Thoracic aorta (tissue), 2 donors: ENCODE data around the gene OVCH2. TPM values are rescaled to one million over a fixed set of nuclear protein-coding genes. Genes with fewer than 3 reads are reported as not detected.

Experiments used
- ATAC-seq: fragments of 150-250 bp; one replicate; pipeline ENCODE4 v1.8.0; 2017; ENCODE audit warnings: low read depth; ENCODE audit not compliant: insufficient number of reproducible peaks, low FRiP score
- DNase-seq: peaks from one replicate; pipeline ENCODE4 v3.0.0-alpha.2; 2020; ENCODE audit warnings: low spot score
- H3K27ac ChIP-seq, 2 donors: fragments of 200-600 bp; sonication (generic); 1 replicate in 1 of 2; 2 replicates in 1 of 2; pipeline ENCODE4 v1.5.1; 2016; ENCODE audit warnings: mild to moderate bottlenecking in 2 of 2, moderate library complexity in 2 of 2
- H3K27me3 ChIP-seq: fragments of 200-600 bp; sonication (generic); replicated peaks from 2 replicates; pipeline ENCODE4 v1.6.0; 2016; ENCODE audit warnings: mild to moderate bottlenecking; ENCODE audit not compliant: insufficient read depth
- H3K36me3 ChIP-seq: fragments of 200-600 bp; sonication (generic); one replicate; pipeline ENCODE4 v1.5.1; 2016
- H3K4me1 ChIP-seq, 2 donors: fragments of 200-600 bp; sonication (generic); 1 replicate in 1 of 2; 2 replicates in 1 of 2; pipeline versions ENCODE4 v1.5.1 to v1.6.0; 2016; ENCODE audit warnings: low read depth in 2 of 2, mild to moderate bottlenecking in 1 of 2; ENCODE audit not compliant: control insufficient read depth in 1 of 2
- H3K4me3 ChIP-seq: fragments of 200-600 bp; sonication (generic); 2 replicates; pipeline ENCODE4 v1.5.1; 2016; ENCODE audit warnings: mild to moderate bottlenecking
- H3K9me3 ChIP-seq: fragments of 200-600 bp; sonication (generic); 2 replicates; pipeline ENCODE4 v1.5.1; 2016
- total RNA-seq, 2 donors: library from RNA; depleted of rRNA; stranded (reverse); fragments of >200 nt; gene quantifications; one replicate each; pipeline versions ENCODE4 v1.1.0 to v1.2.3, GENCODE V29; 2016
- TF ChIP-seq, protein P1 (sequence below): fragments of 200-600 bp; sonication (generic); IDR thresholded peaks from one replicate; pipeline ENCODE4 v1.5.1; 2019; ENCODE audit warnings: antibody characterized with exemption

The OVCH2 gene
- total RNA-seq, 2 donors from 2014 or later: 1.2 to 1.5 TPM

DNA sequence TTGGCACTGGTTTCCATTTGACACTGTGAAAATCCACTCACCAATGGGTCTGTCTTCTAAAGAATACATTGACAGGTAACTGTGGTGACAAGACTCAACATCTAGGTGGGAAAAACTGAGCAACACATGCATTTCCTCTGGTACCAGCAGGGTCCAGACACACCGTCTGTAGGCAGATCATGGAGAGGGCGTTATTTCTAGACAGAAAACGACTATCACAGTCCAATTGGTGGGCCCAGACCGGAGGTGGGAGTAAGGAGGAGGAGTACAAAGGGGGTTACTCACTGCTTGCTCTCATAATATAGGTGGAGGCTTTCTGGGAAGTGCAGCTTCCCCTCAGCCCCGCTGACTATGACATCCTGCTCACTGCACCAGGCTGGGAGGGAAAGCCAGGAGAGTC, 9.9 kb downstream of the OVCH2 start:
- TF ChIP-seq, protein P1, sequence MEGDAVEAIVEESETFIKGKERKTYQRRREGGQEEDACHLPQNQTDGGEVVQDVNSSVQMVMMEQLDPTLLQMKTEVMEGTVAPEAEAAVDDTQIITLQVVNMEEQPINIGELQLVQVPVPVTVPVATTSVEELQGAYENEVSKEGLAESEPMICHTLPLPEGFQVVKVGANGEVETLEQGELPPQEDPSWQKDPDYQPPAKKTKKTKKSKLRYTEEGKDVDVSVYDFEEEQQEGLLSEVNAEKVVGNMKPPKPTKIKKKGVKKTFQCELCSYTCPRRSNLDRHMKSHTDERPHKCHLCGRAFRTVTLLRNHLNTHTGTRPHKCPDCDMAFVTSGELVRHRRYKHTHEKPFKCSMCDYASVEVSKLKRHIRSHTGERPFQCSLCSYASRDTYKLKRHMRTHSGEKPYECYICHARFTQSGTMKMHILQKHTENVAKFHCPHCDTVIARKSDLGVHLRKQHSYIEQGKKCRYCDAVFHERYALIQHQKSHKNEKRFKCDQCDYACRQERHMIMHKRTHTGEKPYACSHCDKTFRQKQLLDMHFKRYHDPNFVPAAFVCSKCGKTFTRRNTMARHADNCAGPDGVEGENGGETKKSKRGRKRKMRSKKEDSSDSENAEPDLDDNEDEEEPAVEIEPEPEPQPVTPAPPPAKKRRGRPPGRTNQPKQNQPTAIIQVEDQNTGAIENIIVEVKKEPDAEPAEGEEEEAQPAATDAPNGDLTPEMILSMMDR: no peak
- H3K4me3 ChIP-seq: no peak overlapping the region
- H3K9me3 ChIP-seq: no peaks in the 10 kb centered on the region
- no peak overlapping the region for H3K27ac ChIP-seq
- no peaks in the 10 kb centered on the region for H3K4me1 ChIP-seq
- no peaks in the 10 kb centered on the region for H3K36me3 ChIP-seq
- no peak for DNase-seq
- no peaks in the 10 kb centered on the region for H3K27me3 ChIP-seq
- ATAC-seq: no peak

DNA sequence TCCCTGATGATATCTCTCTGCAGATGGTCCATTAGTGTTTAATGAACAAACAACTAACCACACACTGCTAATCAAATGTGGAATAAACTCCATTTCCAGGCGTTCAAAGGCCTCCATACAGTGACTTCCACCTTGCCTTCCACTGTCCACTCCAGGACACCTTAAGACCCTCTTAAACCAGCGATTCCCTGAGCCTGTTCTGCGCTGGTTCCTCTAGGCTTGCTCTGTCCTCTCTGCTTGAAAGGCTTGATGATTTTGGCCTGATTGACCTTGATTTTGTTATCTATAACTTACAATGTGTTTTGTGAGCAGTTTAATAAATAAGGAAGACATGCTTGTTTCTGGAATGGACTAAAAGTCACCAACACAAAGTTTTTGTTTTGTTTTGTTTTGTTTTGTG, 12.0 kb downstream of the OVCH2 start:
- no peak for ATAC-seq
- H3K4me1 ChIP-seq: no peaks in the 10 kb centered on the region
- no peaks in the 10 kb centered on the region for H3K9me3 ChIP-seq
- no peaks in the 10 kb centered on the region for H3K27me3 ChIP-seq
- TF ChIP-seq, protein P1: no peak
- H3K4me3 ChIP-seq: peak overlapping the region; percentile 59
- no peaks in the 10 kb centered on the region for H3K36me3 ChIP-seq
- no peak overlapping the region for H3K27ac ChIP-seq
- DNase-seq: no peak

DNA sequence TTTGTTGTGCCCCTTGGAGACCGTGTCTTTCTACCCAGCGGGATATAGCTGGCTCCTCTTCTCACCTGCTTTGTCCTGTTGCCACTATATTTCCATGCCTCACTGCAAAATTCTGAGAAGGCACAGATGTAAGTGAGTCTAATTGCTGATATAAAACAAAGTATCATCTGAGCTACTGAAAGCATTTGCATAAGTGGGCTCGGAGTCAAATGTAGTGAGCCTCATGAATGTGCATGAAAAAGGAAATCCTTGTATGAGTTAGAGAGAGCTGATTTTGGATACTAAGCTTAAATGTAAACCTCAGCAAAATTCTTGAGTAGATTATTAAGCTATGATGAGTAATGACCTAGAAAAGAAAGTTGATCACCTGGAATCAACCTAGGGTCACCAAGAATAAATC, 13.9 kb downstream of the OVCH2 start:
- no peaks in the 10 kb centered on the region for H3K36me3 ChIP-seq
- no peak for DNase-seq

DNA sequence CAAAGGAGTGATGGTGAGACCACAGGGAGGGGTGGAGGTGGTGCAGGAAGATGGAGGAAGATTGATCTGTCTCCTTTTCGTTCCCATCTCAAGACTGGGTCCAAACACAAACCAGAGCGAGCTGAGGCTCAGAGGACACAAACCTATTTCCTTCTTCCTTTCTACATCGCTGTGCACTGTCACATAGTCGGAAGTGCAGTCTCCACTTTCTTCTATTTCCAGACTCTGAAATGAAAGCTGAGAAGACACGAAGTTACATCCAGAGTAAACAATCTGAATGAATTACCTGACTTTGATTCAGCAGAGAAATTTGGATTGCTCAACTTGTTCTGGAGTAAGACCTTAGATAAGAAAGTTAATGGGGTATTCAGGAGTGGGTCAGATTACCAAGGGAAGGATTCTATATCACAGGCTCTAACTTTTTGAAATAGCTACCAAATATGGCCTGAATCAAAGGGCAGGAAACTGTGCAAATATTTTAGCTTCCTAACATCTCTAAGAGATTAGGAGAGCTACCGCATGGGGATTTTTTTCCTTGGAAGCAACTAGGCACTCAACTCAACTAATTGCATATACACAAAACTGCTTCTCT, 14.4 kb downstream of the OVCH2 start:
- TF ChIP-seq, protein P1: no peak
- Histone ChIP-seq H3K27ac (no peak overlapping the region), H3K4me1 (no peaks in the 10 kb centered on the region), H3K27me3 (no peaks in the 10 kb centered on the region), H3K36me3 (no peaks in the 10 kb centered on the region), H3K9me3 (no peaks in the 10 kb centered on the region), H3K4me3 (no peak overlapping the region)
- DNase-seq (no peak), ATAC-seq (no peak)

More for the DNA sequence above, 13.9 kb downstream of the OVCH2 start:
- no peak overlapping the region for H3K27ac ChIP-seq
- H3K4me1 ChIP-seq: no peaks in the 10 kb centered on the region
- H3K9me3 ChIP-seq: no peaks in the 10 kb centered on the region
- H3K27me3 ChIP-seq: no peaks in the 10 kb centered on the region
- H3K4me3 ChIP-seq: no peak overlapping the region
- TF ChIP-seq, protein P1: no peak
- ATAC-seq: no peak

DNA sequence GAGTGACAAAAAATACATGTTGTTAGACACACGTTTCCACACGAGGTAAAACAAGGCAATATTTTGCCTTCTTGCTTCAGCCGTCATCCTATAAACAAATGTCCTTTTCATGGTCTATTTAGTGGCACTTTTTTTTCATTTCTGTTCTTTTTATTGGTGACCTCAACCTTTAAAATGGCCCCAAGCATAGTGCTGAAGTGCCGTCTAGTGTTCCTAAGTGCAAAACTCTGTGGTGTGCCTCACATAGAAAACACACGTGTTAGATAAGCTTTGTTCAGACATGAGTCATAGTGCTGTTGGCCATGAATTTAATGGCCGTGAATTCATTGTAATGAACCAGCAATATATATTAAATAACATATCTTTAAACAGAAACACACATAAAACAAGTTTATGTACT, 15.6 kb downstream of the OVCH2 start:
- Histone ChIP-seq H3K9me3 (no peaks in the 10 kb centered on the region), H3K36me3 (no peaks in the 10 kb centered on the region), H3K4me1 (no peaks in the 10 kb centered on the region), H3K27me3 (no peaks in the 10 kb centered on the region), H3K27ac (no peak overlapping the region), H3K4me3 (no peak overlapping the region)
- TF ChIP-seq, protein P1: no peak
- DNase-seq (no peak), ATAC-seq (no peak)
